Glutamatergic neuron (in vitro differentiated cells): ENCODE measurements around the gene MNAT1. TPM values are rescaled to one million over a fixed set of nuclear protein-coding genes. Genes with fewer than 3 reads are reported as not detected.

Experiments used
- DNase-seq: peaks from one replicate; pipeline ENCODE4 v3.0.0; 2022
- H3K27ac Mint-ChIP-seq: one replicate; pipeline ENCODE4 v1.8.0; 2020; ENCODE audit warnings: mild to moderate bottlenecking, mixed read lengths, inconsistent platforms; ENCODE audit not compliant: unreplicated experiment
- H3K27me3 Mint-ChIP-seq: one replicate; pipeline ENCODE4 v1.8.0; 2020; ENCODE audit warnings: mild to moderate bottlenecking, moderate library complexity, mixed read lengths, inconsistent platforms; ENCODE audit not compliant: unreplicated experiment
- H3K36me3 Mint-ChIP-seq: one replicate; pipeline ENCODE4 v1.8.0; 2020; ENCODE audit warnings: mild to moderate bottlenecking, mixed read lengths, inconsistent platforms; ENCODE audit not compliant: unreplicated experiment
- H3K4me1 Mint-ChIP-seq: one replicate; pipeline ENCODE4 v1.8.0; 2020; ENCODE audit warnings: mild to moderate bottlenecking, low read depth, mixed read lengths, inconsistent platforms; ENCODE audit not compliant: unreplicated experiment
- H3K4me3 Mint-ChIP-seq: one replicate; pipeline ENCODE4 v1.8.0; 2020; ENCODE audit warnings: mild to moderate bottlenecking, mixed read lengths, inconsistent platforms; ENCODE audit not compliant: unreplicated experiment
- H3K9me3 Mint-ChIP-seq: one replicate; pipeline ENCODE4 v1.8.0; 2020; ENCODE audit warnings: mild to moderate bottlenecking, moderate library complexity, mixed read lengths, inconsistent platforms; ENCODE audit not compliant: unreplicated experiment
- CTCF ChIP-seq: fragments of 200-600 bp; sonication (generic); IDR thresholded peaks from one replicate; pipeline ENCODE4 v1.5.0; 2021; ENCODE audit not compliant: partially characterized antibody, unreplicated experiment
- total RNA-seq: library from RNA; stranded (reverse); fragmentation: NEBNext Ultra II Directional; extraction: Animal tissue kit (Norgen Biotek cat#: 25700); gene quantifications from one replicate; pipeline ENCODE4 v1.2.1, GENCODE V29; 2021; ENCODE audit not compliant: unreplicated experiment

MNAT1 gene
- total RNA-seq, 1 donor from 2014 or later = 45.2 TPM

GRCh38 chr14:60815371-60815770 lies 80.8 kb downstream of the MNAT1 start:
- H3K27me3 Mint-ChIP-seq = peaks cover 4% of the 10 kb centered on the region
- no peaks in the 10 kb centered on the region for H3K4me1 Mint-ChIP-seq
- no peaks in the 10 kb centered on the region for H3K9me3 Mint-ChIP-seq
- no peak for TF ChIP-seq CTCF
- H3K36me3 Mint-ChIP-seq = peaks cover 6% of the 10 kb centered on the region
- DNase-seq = no peak
- H3K27ac Mint-ChIP-seq = no peak overlapping the region
- H3K4me3 Mint-ChIP-seq = no peak overlapping the region

- no peak for TF ChIP-seq CTCF
- H3K27ac Mint-ChIP-seq = no peak overlapping the region
- peaks cover 4% of the 10 kb centered on the region for H3K27me3 Mint-ChIP-seq
- H3K36me3 Mint-ChIP-seq = peaks cover 6% of the 10 kb centered on the region
- no peaks in the 10 kb centered on the region for H3K4me1 Mint-ChIP-seq
- H3K9me3 Mint-ChIP-seq = no peaks in the 10 kb centered on the region
- DNase-seq = no peak
- H3K4me3 Mint-ChIP-seq = no peak overlapping the region
Observed at GRCh38 chr14:60817113-60817512, 82.6 kb downstream of the MNAT1 start.

GRCh38 chr14:60819575-60819974 lies 85.0 kb downstream of the MNAT1 start:
- no peaks in the 10 kb centered on the region for H3K36me3 Mint-ChIP-seq

GRCh38 chr14:60838601-60839000 lies 104.0 kb downstream of the MNAT1 start:
- no peak overlapping the region for H3K4me3 Mint-ChIP-seq
- H3K4me1 Mint-ChIP-seq = peaks cover 11% of the 10 kb centered on the region
- H3K36me3 Mint-ChIP-seq = peaks cover 5% of the 10 kb centered on the region
- no peaks in the 10 kb centered on the region for H3K9me3 Mint-ChIP-seq
- H3K27ac Mint-ChIP-seq = no peak overlapping the region
- no peaks in the 10 kb centered on the region for H3K27me3 Mint-ChIP-seq
- no peak for TF ChIP-seq CTCF
- DNase-seq = no peak

More at GRCh38 chr14:60819575-60819974, 85.0 kb downstream of the MNAT1 start:
- Mint-ChIP-seq H3K4me1 (no peaks in the 10 kb centered on the region), H3K9me3 (no peaks in the 10 kb centered on the region), H3K4me3 (no peak overlapping the region), H3K27ac (no peak overlapping the region), H3K27me3 (no peaks in the 10 kb centered on the region)
- no peak for DNase-seq
- no peak for TF ChIP-seq CTCF

- Mint-ChIP-seq H3K36me3 (peaks cover 5% of the 10 kb centered on the region), H3K4me1 (peaks cover 11% of the 10 kb centered on the region), H3K27me3 (no peaks in the 10 kb centered on the region), H3K27ac (no peak overlapping the region), H3K9me3 (no peaks in the 10 kb centered on the region), H3K4me3 (no peak overlapping the region)
- no peak for TF ChIP-seq CTCF
- no peak for DNase-seq
Observed at GRCh38 chr14:60839057-60839456, 104.5 kb downstream of the MNAT1 start.
